Astrocyte (in vitro differentiated cells and primary cell): ENCODE data around the gene FANCE. TPM values are rescaled to one million over a fixed set of nuclear protein-coding genes. Genes with fewer than 3 reads are reported as not detected.
"Not testable (repeated sequence)": the region's sequence is repeated elsewhere in the genome, so short reads cannot be mapped to it uniquely, and the experiment has no call there.

Experiments used
- DNase-seq: peaks from one replicate; pipeline ENCODE4 v3.0.0-alpha.2; 2010; ENCODE audit warnings: low read depth
- FAIRE-seq: peaks from 2 replicates; lab custom pipeline; 2011; peaks lifted over from hg19 to GRCh38; lab: Jason Lieb, UNC
- H2AFZ ChIP-seq: 2 replicates; pipeline ENCODE4 v1.6.0; 2012; ENCODE audit warnings: low read depth, low read length, inconsistent platforms
- H3K27ac ChIP-seq: 2 replicates; pipeline ENCODE4 v1.5.1; 2011; ENCODE audit warnings: low read depth, low read length, inconsistent platforms
- H3K27me3 ChIP-seq: 2 replicates; pipeline ENCODE4 v1.6.0; 2011; ENCODE audit warnings: low read length, inconsistent platforms; ENCODE audit not compliant: insufficient read depth
- H3K36me3 ChIP-seq: 2 replicates; pipeline ENCODE4 v1.5.1; 2011; ENCODE audit warnings: low read length, inconsistent platforms; ENCODE audit not compliant: insufficient read depth
- H3K4me1 ChIP-seq: 2 replicates; pipeline ENCODE4 v1.5.1; 2011; ENCODE audit warnings: low read length, inconsistent platforms; ENCODE audit not compliant: insufficient read depth
- H3K4me2 ChIP-seq: 2 replicates; pipeline ENCODE4 v1.6.0; 2012; ENCODE audit warnings: low read length, inconsistent platforms
- H3K4me3 ChIP-seq: 2 replicates; pipeline ENCODE4 v1.5.1; 2011; ENCODE audit warnings: low read depth, mild to moderate bottlenecking, low read length, inconsistent platforms; ENCODE audit not compliant: insufficient read depth
- H3K79me2 ChIP-seq: 2 replicates; pipeline ENCODE4 v1.6.0; 2012; ENCODE audit warnings: mild to moderate bottlenecking, low read length, inconsistent platforms; ENCODE audit not compliant: insufficient read depth
- H3K9ac ChIP-seq: 2 replicates; pipeline ENCODE4 v1.6.0; 2012; ENCODE audit warnings: mild to moderate bottlenecking, low read length, inconsistent platforms
- H3K9me3 ChIP-seq: 2 replicates; pipeline ENCODE4 v1.5.1; 2012; ENCODE audit warnings: low read depth, mild to moderate bottlenecking, low read length, inconsistent platforms; ENCODE audit not compliant: insufficient read depth
- H4K20me1 ChIP-seq: 2 replicates; pipeline ENCODE4 v1.6.0; 2012; ENCODE audit warnings: low read length, inconsistent platforms; ENCODE audit not compliant: insufficient read depth
- H3K27ac Mint-ChIP-seq: one replicate; pipeline ENCODE4 v1.8.0; 2021; ENCODE audit warnings: mild to moderate bottlenecking, mixed read lengths; ENCODE audit not compliant: unreplicated experiment
- H3K27me3 Mint-ChIP-seq: one replicate; pipeline ENCODE4 v1.8.0; 2021; ENCODE audit warnings: low read depth, mixed read lengths; ENCODE audit not compliant: unreplicated experiment
- H3K36me3 Mint-ChIP-seq: one replicate; pipeline ENCODE4 v1.8.0; 2021; ENCODE audit warnings: low read depth, mixed read lengths; ENCODE audit not compliant: unreplicated experiment
- H3K4me1 Mint-ChIP-seq: one replicate; pipeline ENCODE4 v1.8.0; 2021; ENCODE audit warnings: low read depth, mixed read lengths; ENCODE audit not compliant: unreplicated experiment
- H3K4me3 Mint-ChIP-seq: one replicate; pipeline ENCODE4 v1.8.0; 2021; ENCODE audit warnings: mild to moderate bottlenecking, moderate library complexity, mixed read lengths; ENCODE audit not compliant: unreplicated experiment
- H3K9me3 Mint-ChIP-seq: one replicate; pipeline ENCODE4 v1.8.0; 2021; ENCODE audit warnings: mild to moderate bottlenecking, mixed read lengths; ENCODE audit not compliant: unreplicated experiment
- CTCF ChIP-seq: IDR thresholded peaks from 2 replicates; pipeline ENCODE4 v1.5.1; 2011; ENCODE audit warnings: low read depth, mild to moderate bottlenecking, inconsistent platforms, low read length, moderate library complexity; ENCODE audit not compliant: insufficient read depth
- EZH2 ChIP-seq: IDR thresholded peaks from 2 replicates; pipeline ENCODE4 v1.6.1; 2012; ENCODE audit warnings: mild to moderate bottlenecking, low read length, inconsistent platforms; ENCODE audit not compliant: insufficient read depth
- total RNA-seq: library from RNA; stranded (reverse); gene quantifications from 2 replicates; pipeline ENCODE4 v1.2.1, GENCODE V29; 2021

Gene FANCE
- total RNA-seq, 1 donor from 2014 or later: 2.9 TPM

DNA sequence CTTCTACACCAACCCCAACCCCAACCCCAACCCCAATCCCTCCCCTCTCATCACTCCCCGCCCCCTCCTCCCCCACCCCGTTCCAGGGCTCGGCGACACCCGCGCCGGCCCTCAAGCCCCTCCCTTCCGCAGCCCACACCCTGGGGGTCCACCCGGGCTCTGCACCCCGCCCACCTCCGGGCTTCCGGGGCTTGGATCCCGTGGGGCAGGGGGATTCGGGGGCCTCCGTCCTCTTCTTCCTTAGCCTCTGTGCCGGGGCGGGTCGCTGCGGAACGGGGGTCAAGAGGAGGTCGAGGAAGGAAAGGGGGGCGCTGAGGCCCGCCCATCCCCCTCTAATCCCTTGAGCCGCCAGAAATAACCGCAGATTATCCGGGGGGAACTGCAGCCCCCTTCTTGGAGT lies 59.9 kb downstream of the FANCE start:
- H3K36me3 Mint-ChIP-seq: no peaks in the 10 kb centered on the region
- no peak for DNase-seq

DNA sequence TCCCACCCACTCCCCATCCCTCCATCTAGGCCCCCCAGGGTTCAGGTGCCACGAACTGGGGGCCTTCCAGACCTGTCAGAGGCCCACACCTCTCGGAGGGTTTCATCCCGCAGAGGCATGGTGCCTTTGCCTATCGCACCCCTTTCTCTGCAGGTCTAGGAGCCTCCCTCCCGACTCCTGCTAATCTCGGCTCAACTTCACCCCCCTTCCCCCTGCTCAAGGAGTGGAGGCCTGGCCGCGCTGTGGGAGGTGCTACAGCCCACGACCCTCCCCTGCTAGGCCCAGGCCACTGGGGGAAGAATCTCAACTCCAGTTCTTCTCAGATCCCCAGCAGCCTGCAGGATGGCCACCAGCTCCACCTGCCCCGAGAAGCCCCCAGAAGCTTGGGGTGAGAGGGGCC lies 60.6 kb downstream of the FANCE start, which contains the start of gene TULP1:
TULP1 (minus strand) TSS at position 157 of the 400 bp plus-strand sequence; CDS start at position 119, 38 bp downstream.
- H3K9ac ChIP-seq: no peak within 1 kb of the TSS
- no peak for DNase-seq
- peak within 1 kb of the TSS; percentile 51 for H3K4me2 ChIP-seq
- no peak for TF ChIP-seq CTCF
- no peak for TF ChIP-seq EZH2
- FAIRE-seq: no peak
- peaks cover 12% of the 10 kb centered on the region for H3K27me3 ChIP-seq
- H3K9me3 ChIP-seq: no peaks in the 10 kb centered on the region
- H3K4me1 ChIP-seq: no peaks in the 10 kb centered on the region
- no peak within 1 kb of the TSS for H3K27ac ChIP-seq
- no peaks in the 10 kb centered on the region for H3K4me1 Mint-ChIP-seq
- no peak within 1 kb of the TSS for H3K4me3 Mint-ChIP-seq
- H4K20me1 ChIP-seq: no peaks in the 10 kb centered on the region
- H3K4me3 ChIP-seq: no peak within 1 kb of the TSS
- no peaks in the 10 kb centered on the region for H3K79me2 ChIP-seq
- H3K9me3 Mint-ChIP-seq: no peaks in the 10 kb centered on the region
- peaks cover 31% of the 10 kb centered on the region for H3K27me3 Mint-ChIP-seq
- H3K27ac Mint-ChIP-seq: no peak within 1 kb of the TSS
- H3K36me3 Mint-ChIP-seq: no peaks in the 10 kb centered on the region
- no peak within 1 kb of the TSS for H2AFZ ChIP-seq
- H3K36me3 ChIP-seq: no peaks in the 10 kb centered on the region

More for the DNA sequence above, 59.9 kb downstream of the FANCE start:
- Mint-ChIP-seq H3K27me3 (peaks cover 32% of the 10 kb centered on the region), H3K27ac (no peak overlapping the region), H3K4me1 (no peaks in the 10 kb centered on the region), H3K9me3 (no peaks in the 10 kb centered on the region), H3K4me3 (no peak overlapping the region)
- no peak overlapping the region for H3K9ac ChIP-seq
- FAIRE-seq: no peak
- H3K4me1 ChIP-seq: no peaks in the 10 kb centered on the region
- H3K9me3 ChIP-seq: no peaks in the 10 kb centered on the region
- H3K27me3 ChIP-seq: peaks cover 12% of the 10 kb centered on the region
- H3K4me2 ChIP-seq: no peak overlapping the region
- TF ChIP-seq CTCF (no peak), EZH2 (no peak)
- no peaks in the 10 kb centered on the region for H3K79me2 ChIP-seq
- H3K4me3 ChIP-seq: no peak overlapping the region
- no peak overlapping the region for H2AFZ ChIP-seq
- H4K20me1 ChIP-seq: no peaks in the 10 kb centered on the region
- H3K36me3 ChIP-seq: no peaks in the 10 kb centered on the region
- no peak overlapping the region for H3K27ac ChIP-seq

GRCh38 chr6:35514587-35514986 lies 62.4 kb downstream of the FANCE start:
- H3K27me3 ChIP-seq: peaks cover 12% of the 10 kb centered on the region
- Mint-ChIP-seq H3K27me3 (peaks cover 17% of the 10 kb centered on the region), H3K27ac (no peak overlapping the region), H3K4me3 (no peak overlapping the region), H3K4me1 (no peaks in the 10 kb centered on the region), H3K36me3 (no peaks in the 10 kb centered on the region), H3K9me3 (no peaks in the 10 kb centered on the region)
- H3K27ac ChIP-seq: no peak overlapping the region
- H4K20me1 ChIP-seq: no peaks in the 10 kb centered on the region
- FAIRE-seq: no peak
- H3K4me3 ChIP-seq: no peak overlapping the region
- H3K79me2 ChIP-seq: no peaks in the 10 kb centered on the region
- TF ChIP-seq EZH2 (no peak), CTCF (no peak)
- H2AFZ ChIP-seq: no peak overlapping the region
- H3K9me3 ChIP-seq: no peaks in the 10 kb centered on the region
- no peak for DNase-seq
- H3K36me3 ChIP-seq: no peaks in the 10 kb centered on the region
- no peak overlapping the region for H3K9ac ChIP-seq
- H3K4me2 ChIP-seq: no peak overlapping the region
- no peaks in the 10 kb centered on the region for H3K4me1 ChIP-seq

- H3K4me2 ChIP-seq, H3K79me2 ChIP-seq, H3K9me3 Mint-ChIP-seq, H2AFZ ChIP-seq, H4K20me1 ChIP-seq, H3K4me1 ChIP-seq, H3K9me3 ChIP-seq, H3K4me3 Mint-ChIP-seq, H3K36me3 Mint-ChIP-seq, H3K4me3 ChIP-seq, H3K9ac ChIP-seq, H3K36me3 ChIP-seq, H3K27ac ChIP-seq, H3K4me1 Mint-ChIP-seq, H3K27ac Mint-ChIP-seq, DNase-seq, FAIRE-seq: not testable (repeated sequence)
- H3K27me3 ChIP-seq: peaks cover 11% of the 10 kb centered on the region
- peaks cover 18% of the 10 kb centered on the region for H3K27me3 Mint-ChIP-seq
Observed at GRCh38 chr6:35515939-35516338, 63.8 kb downstream of the FANCE start.
